Measurements from ENCODE around the gene CLBA1. TPM values are rescaled to one million over a fixed set of nuclear protein-coding genes. Genes with fewer than 3 reads are reported as not detected.
"Not testable (repeated sequence)": the region's sequence is repeated elsewhere in the genome, so short reads cannot be mapped to it uniquely, and the experiment has no call there.

Gene CLBA1
- total RNA-seq, 1 donor from 2014 or later: 6.5 TPM

GRCh38 chr14:104947881-104948735, 37.5 kb upstream of the CLBA1 start:
- not testable (repeated sequence) for DNase-seq (ENCODE audit: low spot score)

- DNase-seq (ENCODE audit: low spot score): no peak
These were observed 36.9 kb upstream of the CLBA1 start for GRCh38 chr14:104948736-104949031.

DNA sequence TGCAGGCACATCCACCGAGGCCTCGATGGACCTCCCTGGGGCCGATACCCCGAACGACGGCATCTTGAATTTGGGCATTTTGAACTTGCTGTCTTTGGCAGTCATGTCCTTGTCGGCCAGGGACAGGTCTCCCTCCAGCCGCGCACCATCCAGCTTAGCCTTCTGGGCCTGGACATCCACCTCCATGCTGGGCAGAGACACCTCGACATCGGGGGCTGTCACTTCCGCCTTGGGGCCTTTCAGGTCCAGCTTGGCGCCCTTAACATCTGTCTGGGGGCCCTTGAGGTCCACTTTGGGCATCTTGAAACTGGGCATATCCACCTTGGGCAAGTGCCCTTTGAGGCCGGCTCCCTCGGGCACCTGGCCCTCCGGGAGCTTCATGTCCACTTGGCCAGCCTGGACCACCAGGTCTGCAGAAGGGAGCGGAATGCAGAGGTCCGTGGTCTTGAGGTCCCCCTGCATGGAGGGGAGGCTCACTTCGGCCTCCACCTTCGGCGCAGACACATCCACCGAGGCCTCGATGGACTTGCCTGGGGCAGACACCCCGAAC, 36.1 kb upstream of the CLBA1 start:
- DNase-seq (ENCODE audit: low spot score): not testable (repeated sequence)

GRCh38 chr14:104950021-104950420, 35.6 kb upstream of the CLBA1 start:
- no peak for DNase-seq (ENCODE audit: low spot score)

GRCh38 chr14:104950701-104951100, 34.9 kb upstream of the CLBA1 start:
- not testable (repeated sequence) for DNase-seq (ENCODE audit: low spot score)

GRCh38 chr14:104951863-104952657, 33.5 kb upstream of the CLBA1 start:
- not testable (repeated sequence) for DNase-seq (ENCODE audit: low spot score)

DNA sequence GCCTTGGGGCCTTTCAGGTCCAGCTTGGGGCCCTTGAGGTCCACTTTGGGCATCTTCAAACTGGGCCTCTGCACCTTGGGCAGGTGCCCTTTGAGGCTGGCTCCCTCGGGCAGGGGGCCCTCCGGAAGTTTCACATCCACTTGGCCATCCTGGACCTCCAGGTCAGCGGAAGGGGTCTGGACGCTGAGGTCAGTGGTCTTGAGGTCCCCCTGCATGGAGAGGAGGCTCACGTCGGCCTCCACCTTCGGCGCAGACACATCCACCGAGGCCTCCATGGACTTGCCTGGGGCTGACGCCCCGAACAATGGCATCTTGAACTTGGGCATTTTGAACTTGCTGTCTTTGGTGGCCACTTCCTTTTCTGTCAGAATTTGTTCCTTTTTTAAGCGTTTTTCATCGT, 32.5 kb upstream of the CLBA1 start:
- DNase-seq (ENCODE audit: low spot score): no peak

- DNase-seq (ENCODE audit: low spot score): no peak
These were observed 31.5 kb upstream of the CLBA1 start for GRCh38 chr14:104953896-104954656.

DNA sequence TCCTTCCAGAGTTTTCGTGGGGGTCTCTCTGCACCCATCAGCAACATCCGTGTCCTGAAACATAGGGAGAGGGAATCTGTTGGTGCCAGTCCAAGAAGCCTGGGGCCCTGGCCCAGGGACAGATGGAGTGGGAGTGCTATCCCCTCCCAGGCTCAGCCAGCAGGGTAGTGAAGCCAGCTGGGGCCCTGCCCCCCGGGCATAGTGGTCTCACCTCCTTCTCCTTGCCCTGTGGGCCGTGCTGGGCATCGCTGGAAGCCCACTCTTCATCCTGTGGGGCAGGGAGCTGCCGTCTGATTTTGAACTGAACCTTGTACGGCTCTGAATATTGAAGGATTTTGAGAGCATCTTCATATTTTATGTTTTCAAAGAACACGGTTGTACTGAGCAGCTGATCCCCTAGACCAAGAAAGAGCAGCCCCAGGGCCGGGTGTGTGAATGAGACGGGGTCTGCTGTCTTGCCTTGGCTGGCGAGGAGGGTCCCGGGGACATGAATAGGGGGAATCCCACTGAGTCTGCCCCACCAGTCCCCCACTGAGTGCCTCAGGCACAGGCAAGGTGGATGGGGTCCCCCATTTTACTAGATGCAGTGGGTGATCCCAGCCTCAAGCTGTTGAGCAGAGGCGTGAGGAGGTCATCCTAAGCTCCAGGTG, 30.7 kb upstream of the CLBA1 start:
- DNase-seq (ENCODE audit: low spot score): no peak

DNA sequence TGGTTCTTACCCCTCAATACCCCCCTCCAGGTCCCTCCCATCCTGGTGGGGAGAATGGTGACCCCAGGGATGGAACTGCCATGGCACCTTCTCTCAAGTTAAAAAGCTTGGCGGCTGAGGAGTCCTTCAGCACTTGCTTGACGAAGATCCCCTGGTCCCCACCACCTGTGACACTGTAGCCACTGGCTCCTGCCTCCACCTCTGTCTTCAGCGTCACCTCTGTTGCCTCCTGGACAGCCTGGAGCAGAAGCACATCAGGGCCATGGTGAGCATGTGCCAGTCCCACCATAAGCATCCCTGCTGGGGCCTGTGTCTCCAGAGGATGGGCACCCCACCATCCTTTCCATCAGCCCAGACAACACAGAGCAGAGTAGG, 30.2 kb upstream of the CLBA1 start:
- no peak for DNase-seq (ENCODE audit: low spot score)

- DNase-seq (ENCODE audit: low spot score): no peak
These were observed 29.2 kb upstream of the CLBA1 start for GRCh38 chr14:104956290-104956890.

DNA sequence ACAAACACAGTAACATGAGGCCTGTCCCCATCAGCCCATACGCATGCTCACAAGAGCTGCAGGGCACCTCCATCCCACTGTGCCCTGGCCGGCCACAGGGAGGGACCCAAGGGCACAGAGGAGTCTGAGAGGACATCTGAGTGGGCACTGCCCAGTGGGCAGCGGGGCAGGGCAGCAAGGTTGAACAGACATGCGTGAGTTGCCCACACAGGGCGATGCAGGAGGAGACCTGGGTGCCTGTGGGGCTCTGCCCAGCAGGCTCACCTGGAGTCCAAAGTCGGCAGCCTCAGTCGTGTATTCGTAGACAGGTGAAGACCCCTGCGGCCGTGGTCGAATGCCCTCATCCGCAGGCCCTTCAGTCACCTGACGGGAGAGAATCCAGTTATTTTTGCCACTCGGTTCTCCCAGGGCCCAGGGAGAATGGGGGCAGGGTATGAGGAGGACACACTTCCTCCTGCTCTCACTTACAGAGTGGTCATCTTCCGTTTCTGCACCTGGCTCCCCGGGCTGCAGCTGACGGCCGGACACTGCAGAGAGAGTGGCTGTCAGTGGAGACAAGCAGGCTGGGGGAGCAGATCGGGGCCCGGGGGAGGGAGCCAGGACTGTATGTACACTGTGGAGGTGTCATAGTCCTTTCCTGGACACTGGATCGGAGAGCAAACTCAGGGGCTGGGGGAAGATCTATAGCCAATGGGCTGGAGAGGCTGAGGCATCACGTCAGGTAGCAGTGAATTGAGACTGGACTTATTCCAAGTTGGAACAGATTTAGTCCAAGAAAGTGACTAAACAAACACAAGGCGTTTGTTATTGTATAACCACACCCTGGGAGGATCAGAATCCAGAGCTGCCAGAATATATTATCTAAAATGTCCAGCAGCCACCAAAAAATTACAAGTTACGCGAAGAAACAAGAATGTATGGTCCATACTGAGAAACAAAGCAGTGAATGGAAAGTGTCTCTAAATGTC, 28.2 kb upstream of the CLBA1 start:
- DNase-seq (ENCODE audit: low spot score): no peak

- DNase-seq (ENCODE audit: low spot score): no peak
These were observed 21.0 kb upstream of the CLBA1 start for GRCh38 chr14:104964546-104964945.

DNA sequence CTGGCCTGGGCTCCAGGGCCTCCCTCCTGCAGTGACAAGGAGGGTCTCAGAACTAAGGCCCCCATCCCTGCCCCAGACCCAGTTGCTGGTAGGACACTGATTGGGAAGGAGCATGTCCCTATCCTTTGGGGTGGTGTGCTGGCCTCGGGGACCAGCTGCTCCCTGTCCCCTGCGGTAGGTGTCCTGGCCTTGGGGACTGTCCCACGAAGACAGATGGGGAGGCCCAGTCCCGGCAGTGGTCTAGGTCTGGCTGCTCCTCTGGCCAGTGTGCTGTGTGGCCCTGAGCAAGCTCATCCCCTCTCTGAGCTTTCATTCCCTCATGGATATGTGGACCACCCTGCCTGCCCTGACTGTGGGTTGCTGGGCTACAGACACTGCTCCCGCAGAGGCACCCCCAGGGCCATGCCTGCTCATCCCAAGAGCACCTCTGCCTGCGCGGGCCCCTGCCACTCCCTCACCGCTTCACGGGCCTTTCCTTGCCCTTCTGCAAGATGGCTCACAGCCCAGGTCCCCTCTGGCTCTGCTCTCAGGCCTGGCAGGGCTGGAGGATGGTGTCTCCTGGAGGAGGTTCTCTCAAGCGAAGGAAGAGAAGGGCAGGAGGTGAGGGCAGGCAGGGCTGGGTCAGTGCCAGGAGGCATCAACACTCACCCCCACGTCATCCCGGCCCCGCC, 19.9 kb upstream of the CLBA1 start:
- no peak for DNase-seq (ENCODE audit: low spot score)

DNA sequence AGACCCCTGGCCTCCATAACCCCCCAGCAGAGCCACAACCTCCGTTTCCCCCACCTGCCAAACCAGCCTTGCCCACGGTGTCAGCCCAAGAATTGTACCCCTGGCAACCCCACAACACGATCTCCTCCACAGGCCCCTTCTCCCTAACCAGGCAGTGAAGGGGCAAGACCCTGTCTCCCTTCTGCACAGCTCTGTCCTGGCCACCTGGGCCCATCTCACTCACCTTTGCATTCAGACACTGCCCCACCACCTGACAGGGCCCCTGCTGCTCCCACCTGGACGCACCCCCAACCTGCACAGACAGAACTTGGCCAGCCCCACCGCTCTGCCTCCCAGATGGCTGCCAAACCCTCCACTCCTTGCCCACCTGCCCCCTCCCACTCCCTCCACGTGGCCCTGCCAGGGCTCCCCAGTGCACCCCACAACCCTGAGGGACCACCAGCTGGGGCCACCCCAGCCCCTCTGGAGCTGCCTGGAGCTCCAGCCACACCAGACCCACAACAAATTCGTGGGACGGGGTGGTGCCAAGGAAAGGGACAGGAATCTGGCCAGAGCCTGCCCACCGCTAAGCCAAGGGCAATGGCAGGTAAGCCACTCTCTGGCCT, 19.2 kb upstream of the CLBA1 start:
- DNase-seq (ENCODE audit: low spot score): no peak

GRCh38 chr14:104966981-104967385, 18.6 kb upstream of the CLBA1 start:
- no peak for DNase-seq (ENCODE audit: low spot score)

DNA sequence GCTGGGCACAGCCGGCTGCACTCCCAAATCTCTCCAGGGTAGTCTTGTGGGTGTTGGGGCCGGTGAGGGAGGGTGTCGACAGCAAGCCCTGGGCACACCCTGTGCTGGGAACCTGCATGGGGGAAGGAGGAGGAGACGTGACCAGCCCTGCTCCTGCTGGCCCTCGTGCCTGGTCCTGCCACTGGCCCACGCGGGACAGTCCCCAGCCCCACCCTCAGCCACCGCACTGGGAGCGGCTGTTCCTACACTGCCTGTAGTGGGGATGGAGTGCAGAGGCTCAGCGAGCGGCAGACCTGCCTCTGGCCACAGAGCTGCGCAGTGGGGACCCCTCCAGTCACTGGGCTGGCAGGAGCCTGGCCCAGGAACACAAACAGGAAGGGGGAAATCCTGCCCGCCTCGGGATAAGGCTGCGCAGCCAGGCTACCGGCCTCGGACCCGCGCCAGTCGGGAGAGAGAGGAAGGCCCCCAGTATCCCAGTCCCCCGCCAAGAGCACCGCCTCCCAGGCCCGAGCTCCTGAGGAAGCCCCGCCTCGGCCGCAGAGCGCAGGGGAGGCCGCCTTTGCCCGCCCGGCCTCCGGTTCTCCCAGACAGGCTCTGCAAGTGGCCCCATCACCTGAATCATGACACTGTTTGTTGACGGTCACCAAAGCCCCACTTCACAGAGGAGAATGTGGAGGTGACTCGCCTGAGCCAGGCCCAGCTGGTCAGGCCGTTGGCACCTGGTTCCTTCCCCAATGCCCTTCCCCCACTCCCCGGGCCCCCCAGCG, 18.0 kb upstream of the CLBA1 start:
- peak; percentile 80 for DNase-seq (ENCODE audit: low spot score)

GRCh38 chr14:104968153-104968527, 17.4 kb upstream of the CLBA1 start:
- peak; percentile 93 for DNase-seq (ENCODE audit: low spot score)
